ENCODE measurements around the gene TMEM158. TPM values are rescaled to one million over a fixed set of nuclear protein-coding genes. Genes with fewer than 3 reads are reported as not detected.

The TMEM158 gene
- total and polyA plus RNA-seq, 2 of the 8 experiments (the other 6 are each of a cell fraction or from before 2014, with no cell fraction given): 6.8 to 30.3 TPM

DNA sequence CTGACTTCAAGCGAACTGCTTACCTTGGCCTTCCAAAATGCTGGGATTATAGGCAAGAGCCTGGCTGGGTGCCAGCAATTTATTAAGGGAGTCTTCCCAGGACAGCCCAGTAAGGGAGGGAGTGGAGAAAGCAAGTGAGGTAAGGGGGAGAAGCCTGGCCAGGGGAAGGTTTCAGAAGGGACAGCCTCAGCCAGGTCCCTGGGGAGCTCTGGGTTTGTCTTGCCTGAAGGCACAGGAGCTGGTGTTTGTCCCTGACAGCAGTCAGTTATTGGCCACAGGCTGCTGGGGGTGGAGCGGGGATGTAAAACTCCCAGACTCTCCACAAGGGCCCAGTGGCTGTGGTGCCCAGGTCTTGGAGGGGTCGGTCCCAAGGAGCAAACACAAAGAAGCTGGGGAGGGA is 46.9 kb downstream of the TMEM158 start:
- H3K9me3 ChIP-seq (ENCODE audit: insufficient read depth in 2 of 2, low read depth in 1 of 2, low read length in 1 of 2): no peaks in the 10 kb centered on the region
- no peak for DNase-seq (ENCODE audit: low read depth in 1 of 2, low spot score in 2 of 2)
- H2AK5ac ChIP-seq (ENCODE audit: low read depth, low read length): no peak overlapping the region
- H4K20me1 ChIP-seq (replicated peaks in 1 of 2; ENCODE audit: control insufficient read depth in 1 of 2, insufficient read depth in 2 of 2, low read length in 2 of 2): no peaks in the 10 kb centered on the region
- no peak overlapping the region for H3K18ac ChIP-seq (ENCODE audit: extremely low read depth, low read length)
- no peak overlapping the region for H2BK20ac ChIP-seq (ENCODE audit: low read length)
- no peak for FAIRE-seq
- no peaks in the 10 kb centered on the region for H3K27me3 ChIP-seq (replicated peaks in 1 of 4; ENCODE audit: control insufficient read depth in 3 of 4, extremely low read depth in 1 of 4, insufficient read depth in 3 of 4, low read length in 3 of 4)
- H3K14ac ChIP-seq (ENCODE audit: insufficient read length): no peak overlapping the region
- H3K23me2 ChIP-seq (ENCODE audit: low read depth, low read length): no peaks in the 10 kb centered on the region
- POLR2A ChIA-PET (ENCODE audit: partially characterized antibody): no interaction called here
- no peak for TF ChIP-seq RXRA (IDR thresholded peaks at IDR 0.05; ENCODE audit: insufficient read depth, low read depth, low read length)
- no peak for TF ChIP-seq SP1 (IDR thresholded peaks at IDR 0.05; ENCODE audit: low read depth, low read length)
- TF ChIP-seq BACH1 (IDR thresholded peaks at IDR 0.05; ENCODE audit: low read length): no peak
- TF ChIP-seq ATF3 (IDR thresholded peaks at IDR 0.05; ENCODE audit: insufficient read depth, low read depth, low read length): no peak
- TF ChIP-seq RBBP5 (IDR thresholded peaks at IDR 0.05; ENCODE audit: borderline replicate concordance, low read depth, low read length): no peak
- no peak for TF ChIP-seq SAP30 (IDR thresholded peaks at IDR 0.05; ENCODE audit: insufficient read depth, insufficient replicate concordance, low read length)
- H3K4me1 ChIP-seq (replicated peaks in 1 of 4; ENCODE audit: control insufficient read depth in 3 of 4, insufficient read depth in 4 of 4, low read length in 3 of 4): peaks cover 0 to 6% (median 4%) of the 10 kb centered on the region in 4 experiments; a peak in 5 of 7 replicates
- no peak overlapping the region for H2BK12ac ChIP-seq (ENCODE audit: low read depth, low read length)
- no peak overlapping the region for H2AFZ ChIP-seq (ENCODE audit: low read length)
- no peak overlapping the region for H4K5ac ChIP-seq (ENCODE audit: insufficient read length, low read depth, low read length)
- no peak overlapping the region for H3K4me2 ChIP-seq (ENCODE audit: insufficient read depth in 1 of 2, low read depth in 2 of 2, low read length in 2 of 2)
- 91% methylated on average over 2 of the region's 3 CpGs; no CpG with 5 or more reads in 1 of the 2 experiments for WGBS, 2 experiments (ENCODE audit: extremely low coverage in 1 of 2, insufficient coverage in 1 of 2, insufficient read length in 1 of 2, insufficient replicate concordance in 2 of 2, low coverage in 1 of 2, low lambda C conversion rate in 2 of 2, missing lambda C conversion rate in 1 of 2)
- H3K36me3 ChIP-seq (ENCODE audit: control insufficient read depth in 2 of 4, insufficient read depth in 4 of 4, low read length in 3 of 4): no peaks in the 10 kb centered on the region
- no peaks in the 10 kb centered on the region for H3K79me1 ChIP-seq (ENCODE audit: low read depth, low read length)
- CTCF ChIA-PET (ENCODE audit: partially characterized antibody): interaction anchor here (0.8 to 1.1 kb wide), 4 partner anchors 31 to 214 kb away, joined by 3 to 4 read pairs (median 4); no protein-coding TSS in a partner anchor
- H4K91ac ChIP-seq (replicated peaks; ENCODE audit: insufficient read length, low read length): no peak overlapping the region
- no peaks in the 10 kb centered on the region for H3K79me2 ChIP-seq (ENCODE audit: control insufficient read depth in 1 of 2, insufficient read depth in 2 of 2, low read length in 2 of 2)
- no peak overlapping the region for H3K4me3 ChIP-seq (ENCODE audit: extremely low read depth in 1 of 4, insufficient read depth in 2 of 4, low read depth in 3 of 4, low read length in 4 of 4)
- no peak overlapping the region for H3K23ac ChIP-seq (ENCODE audit: insufficient read length)
- H2BK5ac ChIP-seq (ENCODE audit: low read depth, low read length): no peak overlapping the region
- no peak overlapping the region for H3K4ac ChIP-seq (replicated peaks; ENCODE audit: insufficient read length, low read depth, low read length)
- no peak overlapping the region for H3K9ac ChIP-seq (replicated peaks in 1 of 4; ENCODE audit: extremely low read depth in 1 of 4, low read depth in 3 of 4, low read length in 3 of 4)
- H3K27ac ChIP-seq (ENCODE audit: low read depth, low read length): no peak overlapping the region
- H3K56ac ChIP-seq (replicated peaks; ENCODE audit: insufficient read length, low read depth, low read length): no peak overlapping the region
- H2BK120ac ChIP-seq (replicated peaks; ENCODE audit: low read depth, low read length): no peak overlapping the region
- no peak overlapping the region for H2BK15ac ChIP-seq (ENCODE audit: low read length)
- H4K8ac ChIP-seq (ENCODE audit: extremely low read depth, insufficient read depth, low read length): no peak overlapping the region; the same call in 1 of the 2 replicates

All from H1 (cell line).